ENCODE measurements around the gene GLI1. TPM values are rescaled to one million over a fixed set of nuclear protein-coding genes. Genes with fewer than 3 reads are reported as not detected.

GLI1 gene
- total and polyA plus RNA-seq, 2 of the 13 experiments (the other 11 are each of a cell fraction or from before 2014, with no cell fraction given) = 0.09 to 0.20 TPM

GRCh38 chr12:57518920-57519795, 59.6 kb downstream of the GLI1 start (continued):
- TF ChIP-seq ZHX2 (IDR thresholded peaks at IDR 0.05; ENCODE audit: low read depth) (no peak), ZHX2 (CRISPR knock-in tag; IDR thresholded peaks at IDR 0.05; ENCODE audit: borderline replicate concordance) (no peak), KLF16 (CRISPR knock-in tag; IDR thresholded peaks at IDR 0.05) (no peak; a peak in 1 of 4 replicates), ZNF670 (CRISPR knock-in tag; IDR thresholded peaks at IDR 0.05; ENCODE audit: borderline replicate concordance) (0 out of 2 replicates have a peak, but pooled peaks have one; percentile 54), ZNF644 (CRISPR knock-in tag; IDR thresholded peaks at IDR 0.05; ENCODE audit: low read depth) (no peak), NONO (IDR thresholded peaks at IDR 0.05) (no peak), NONO (CRISPR knock-in tag; conservative IDR thresholded peaks at IDR 0.05) (0 out of 2 replicates have a peak, but pooled peaks have one; percentile 17)

All from HepG2 (cell line).